Liver (tissue), 9 donors: ENCODE results near the gene CYP3A4. TPM values are rescaled to one million over a fixed set of nuclear protein-coding genes. Genes with fewer than 3 reads are reported as not detected.

ENCODE experiments used
- DNase-seq: peaks from one replicate; pipeline ENCODE4 v3.0.0-alpha.2; 2017; ENCODE audit warnings: low spot score
- H3K27ac ChIP-seq, 2 donors: one replicate each; pipeline ENCODE4 v1.7.0; 2013; ENCODE audit warnings: inconsistent platforms in 2 of 2, low read length in 2 of 2, control low read depth in 1 of 2, low read depth in 1 of 2, mild to moderate bottlenecking in 1 of 2
- H3K27me3 ChIP-seq, 4 donors: one replicate each; pipeline versions ENCODE4 v1.6.1 to v1.7.0; 2013; ENCODE audit warnings: low read length in 3 of 4, inconsistent platforms in 1 of 4, mild to moderate bottlenecking in 1 of 4, moderate library complexity in 1 of 4; ENCODE audit not compliant: control insufficient read depth in 4 of 4, insufficient read depth in 4 of 4
- H3K36me3 ChIP-seq, 4 donors: one replicate each; pipeline versions ENCODE4 v1.6.1 to v1.7.0; 2013; ENCODE audit warnings: low read length in 3 of 4, mild to moderate bottlenecking in 3 of 4, low read depth in 1 of 4, moderate library complexity in 1 of 4; ENCODE audit not compliant: control insufficient read depth in 4 of 4, insufficient read depth in 3 of 4
- H3K4me1 ChIP-seq, 4 donors: one replicate each; pipeline versions ENCODE4 v1.6.1 to v1.7.0; 2013; ENCODE audit warnings: low read length in 3 of 4, mild to moderate bottlenecking in 3 of 4, moderate library complexity in 1 of 4; ENCODE audit not compliant: control insufficient read depth in 4 of 4, insufficient read depth in 4 of 4
- H3K4me3 ChIP-seq, 3 donors: one replicate each; pipeline versions ENCODE4 v1.6.1 to v1.7.0; 2013; ENCODE audit warnings: low read length in 3 of 3, control low read depth in 1 of 3, low read depth in 1 of 3, mild to moderate bottlenecking in 1 of 3
- H3K9ac ChIP-seq, 2 donors: one replicate each; pipeline ENCODE4 v1.7.0; 2013; ENCODE audit warnings: low read length in 2 of 2, mild to moderate bottlenecking in 2 of 2, moderate library complexity in 2 of 2, control low read depth in 1 of 2, low read depth in 1 of 2
- H3K9me3 ChIP-seq, 4 donors: one replicate each; pipeline versions ENCODE4 v1.6.1 to v1.7.0; 2013; ENCODE audit warnings: low read length in 3 of 4; ENCODE audit not compliant: control insufficient read depth in 4 of 4
- EGR1 ChIP-seq, 2 donors: IDR thresholded peaks; 2 replicates each; pipeline ENCODE4 v1.6.1; 2016 to 2018; ENCODE audit warnings: antibody characterized with exemption in 2 of 2, low read depth in 2 of 2
- FOXA1 ChIP-seq: IDR thresholded peaks from 2 replicates; pipeline ENCODE4 v1.6.1; 2016; ENCODE audit warnings: antibody characterized with exemption
- FOXA2 ChIP-seq: IDR thresholded peaks from 2 replicates; pipeline ENCODE4 v1.6.1; 2016; ENCODE audit warnings: antibody characterized with exemption
- GABPA ChIP-seq, 2 donors: IDR thresholded peaks in 1 of 2; conservative IDR thresholded peaks in 1 of 2; 2 replicates each; pipeline ENCODE4 v1.6.1; 2016; ENCODE audit warnings: antibody characterized with exemption in 2 of 2, mild to moderate bottlenecking in 1 of 2, moderate library complexity in 1 of 2
- HNF4A ChIP-seq, 2 donors: conservative IDR thresholded peaks; 2 replicates each; pipeline ENCODE4 v1.6.1; 2016; ENCODE audit warnings: antibody characterized with exemption in 2 of 2, mild to moderate bottlenecking in 2 of 2
- HNF4G ChIP-seq: IDR thresholded peaks from 2 replicates; pipeline ENCODE4 v1.6.1; 2016; ENCODE audit warnings: antibody characterized with exemption
- JUND ChIP-seq, 2 donors: IDR thresholded peaks; 2 replicates each; pipeline ENCODE4 v1.6.1; 2016; ENCODE audit warnings: antibody characterized with exemption in 2 of 2
- NR2F2 ChIP-seq: IDR thresholded peaks from 2 replicates; pipeline ENCODE4 v1.6.1; 2016; ENCODE audit warnings: antibody characterized with exemption
- RAD21 ChIP-seq, 2 donors: IDR thresholded peaks; 2 replicates each; pipeline ENCODE4 v1.6.1; 2016; ENCODE audit warnings: antibody characterized with exemption in 2 of 2, mild to moderate bottlenecking in 2 of 2
- RXRA ChIP-seq, 2 donors: IDR thresholded peaks; 2 replicates each; pipeline ENCODE4 v1.6.1; 2017 to 2018; ENCODE audit warnings: antibody characterized with exemption in 2 of 2, mild to moderate bottlenecking in 1 of 2
- SP1 ChIP-seq: IDR thresholded peaks from 2 replicates; pipeline ENCODE4 v1.6.1; 2018; ENCODE audit warnings: antibody characterized with exemption, mild to moderate bottlenecking
- TAF1 ChIP-seq: conservative IDR thresholded peaks from 2 replicates; pipeline ENCODE4 v1.6.1; 2016; ENCODE audit warnings: antibody characterized with exemption, mild to moderate bottlenecking
- YY1 ChIP-seq: IDR thresholded peaks from 2 replicates; pipeline ENCODE4 v1.6.1; 2016; ENCODE audit warnings: antibody characterized with exemption, mild to moderate bottlenecking
- WGBS: extraction: QIAGEN DNeasy Blood & Tissue Kit; methylation state at CpG from one replicate; pipeline ENCODE4 v1.1.7; 2013; 5-methylcytosine and 5-hydroxymethylcytosine counted together
- polyA plus RNA-seq, 2 donors: library from polyadenylated mRNA; stranded (reverse) in 1 of 2; unstranded in 1 of 2; fragments of 200-250 nt in 1 of 2; fragments of >200 nt in 1 of 2; fragmentation: Nextera tagmentation in 1 of 2; extraction: Ambion mirVana in 1 of 2; gene quantifications; one replicate each; pipeline versions ENCODE4 v1.2.1 to v1.2.3, GENCODE V29; 2013 to 2015
- total RNA-seq, 2 donors: library from RNA; depleted of rRNA; stranded (reverse); fragments of >200 nt; gene quantifications; one replicate each; pipeline ENCODE4 v1.2.3, GENCODE V29; 2014
- TF ChIP-seq, protein P1 (sequence below): IDR thresholded peaks from 2 replicates; pipeline ENCODE4 v1.6.1; 2016; ENCODE audit warnings: antibody characterized with exemption
- TF ChIP-seq, protein P2 (sequence below): IDR thresholded peaks from 2 replicates; pipeline ENCODE4 v1.6.1; 2016; ENCODE audit warnings: antibody characterized with exemption
- TF ChIP-seq, protein P3 (sequence below): fragments of 150-350 bp; IDR thresholded peaks from 2 replicates; pipeline ENCODE4 v1.5.1; 2017; ENCODE audit warnings: improper control_type of control experiment, low read depth, low read length; ENCODE audit not compliant: missing input control
- TF ChIP-seq, protein P4 (sequence below): IDR thresholded peaks from 2 replicates; pipeline ENCODE4 v1.6.1; 2016; ENCODE audit warnings: antibody characterized with exemption
- TF ChIP-seq, protein P5 (sequence below): IDR thresholded peaks from 2 replicates; pipeline ENCODE4 v1.6.1; 2016; ENCODE audit warnings: antibody characterized with exemption, mild to moderate bottlenecking
- donor health status: healthy.
- donor health status: healthy.
- donor health status: healthy.
- donor health status: healthy.
- donor health status: healthy.

CYP3A4 gene
- total and polyA plus RNA-seq, 4 donors: 0.51 to 1,082 (median 289) TPM

DNA sequence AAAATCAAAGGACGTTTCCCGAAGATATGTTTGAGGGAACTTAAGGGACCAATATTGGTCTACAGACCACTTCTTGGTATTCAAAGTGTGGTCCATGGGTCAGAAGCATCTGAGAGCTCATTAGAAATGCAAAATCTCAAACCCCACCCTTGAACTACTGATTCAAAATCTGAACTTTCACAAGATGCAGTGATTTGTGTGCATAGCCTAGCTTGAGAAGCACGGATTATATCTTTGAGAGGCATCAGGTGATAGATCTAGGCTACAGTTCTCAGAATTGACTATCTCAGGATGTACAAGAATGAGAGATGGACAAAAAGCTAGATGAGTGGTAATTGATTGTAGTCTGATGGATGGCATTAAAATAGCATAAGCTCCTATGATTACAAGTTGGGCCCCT is 19.5 kb downstream of the CYP3A4 start (continued):
- no peak for TF ChIP-seq FOXA2
- no peak for TF ChIP-seq EGR1 (IDR thresholded peaks at IDR 0.05; ENCODE audit: low read depth in 2 of 2)
- TF ChIP-seq SP1: no peak
- TF ChIP-seq HNF4A (conservative IDR thresholded peaks at IDR 0.05): no peak
- no peak for TF ChIP-seq JUND (IDR thresholded peaks at IDR 0.05)
- TF ChIP-seq HNF4G: no peak
- TF ChIP-seq RXRA (IDR thresholded peaks at IDR 0.05): no peak
- TF ChIP-seq GABPA (IDR thresholded peaks at IDR 0.05 in 1 of 2, conservative IDR thresholded peaks at IDR 0.05 in 1 of 2): no peak
- TF ChIP-seq YY1: no peak

DNA sequence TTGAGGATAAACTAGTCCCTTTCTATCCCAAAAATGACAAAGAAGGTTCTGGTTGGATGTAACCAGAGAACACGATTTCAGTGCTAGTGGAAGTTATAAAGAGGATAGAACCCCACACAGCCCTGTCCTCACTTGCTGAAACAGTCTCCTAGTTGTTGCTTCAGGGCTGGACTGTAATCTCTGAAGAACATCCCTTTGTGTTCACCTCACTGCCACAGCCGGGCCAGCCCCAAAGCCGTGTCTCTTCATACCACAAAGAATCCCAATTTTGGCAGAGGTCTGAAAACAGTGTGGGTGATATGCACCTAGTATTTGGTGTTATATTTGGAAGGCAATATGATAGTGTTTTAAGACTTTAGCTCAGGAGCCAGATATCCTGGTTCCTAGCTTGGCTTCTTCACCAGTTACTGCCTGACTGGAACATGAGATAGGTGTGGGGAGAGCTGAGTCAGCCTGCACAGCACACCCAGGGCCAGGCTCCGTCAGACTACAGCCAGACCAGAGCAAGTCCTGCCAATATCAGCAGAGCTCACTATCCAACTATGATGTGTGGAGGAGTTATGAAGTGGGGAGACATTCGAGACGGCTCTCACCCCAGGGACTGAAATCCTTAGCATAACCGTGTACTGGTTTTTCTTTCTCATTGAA is 21.2 kb downstream of the CYP3A4 start:
- no peaks in the 10 kb centered on the region for H3K9me3 ChIP-seq
- TF ChIP-seq, protein P1, sequence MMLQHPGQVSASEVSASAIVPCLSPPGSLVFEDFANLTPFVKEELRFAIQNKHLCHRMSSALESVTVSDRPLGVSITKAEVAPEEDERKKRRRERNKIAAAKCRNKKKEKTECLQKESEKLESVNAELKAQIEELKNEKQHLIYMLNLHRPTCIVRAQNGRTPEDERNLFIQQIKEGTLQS: no peak
- TF ChIP-seq, protein P2, sequence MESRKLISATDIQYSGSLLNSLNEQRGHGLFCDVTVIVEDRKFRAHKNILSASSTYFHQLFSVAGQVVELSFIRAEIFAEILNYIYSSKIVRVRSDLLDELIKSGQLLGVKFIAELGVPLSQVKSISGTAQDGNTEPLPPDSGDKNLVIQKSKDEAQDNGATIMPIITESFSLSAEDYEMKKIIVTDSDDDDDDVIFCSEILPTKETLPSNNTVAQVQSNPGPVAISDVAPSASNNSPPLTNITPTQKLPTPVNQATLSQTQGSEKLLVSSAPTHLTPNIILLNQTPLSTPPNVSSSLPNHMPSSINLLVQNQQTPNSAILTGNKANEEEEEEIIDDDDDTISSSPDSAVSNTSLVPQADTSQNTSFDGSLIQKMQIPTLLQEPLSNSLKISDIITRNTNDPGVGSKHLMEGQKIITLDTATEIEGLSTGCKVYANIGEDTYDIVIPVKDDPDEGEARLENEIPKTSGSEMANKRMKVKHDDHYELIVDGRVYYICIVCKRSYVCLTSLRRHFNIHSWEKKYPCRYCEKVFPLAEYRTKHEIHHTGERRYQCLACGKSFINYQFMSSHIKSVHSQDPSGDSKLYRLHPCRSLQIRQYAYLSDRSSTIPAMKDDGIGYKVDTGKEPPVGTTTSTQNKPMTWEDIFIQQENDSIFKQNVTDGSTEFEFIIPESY: no peak
- no peak for TF ChIP-seq RXRA (IDR thresholded peaks at IDR 0.05)
- no peak for TF ChIP-seq JUND (IDR thresholded peaks at IDR 0.05)
- TF ChIP-seq, protein P3, sequence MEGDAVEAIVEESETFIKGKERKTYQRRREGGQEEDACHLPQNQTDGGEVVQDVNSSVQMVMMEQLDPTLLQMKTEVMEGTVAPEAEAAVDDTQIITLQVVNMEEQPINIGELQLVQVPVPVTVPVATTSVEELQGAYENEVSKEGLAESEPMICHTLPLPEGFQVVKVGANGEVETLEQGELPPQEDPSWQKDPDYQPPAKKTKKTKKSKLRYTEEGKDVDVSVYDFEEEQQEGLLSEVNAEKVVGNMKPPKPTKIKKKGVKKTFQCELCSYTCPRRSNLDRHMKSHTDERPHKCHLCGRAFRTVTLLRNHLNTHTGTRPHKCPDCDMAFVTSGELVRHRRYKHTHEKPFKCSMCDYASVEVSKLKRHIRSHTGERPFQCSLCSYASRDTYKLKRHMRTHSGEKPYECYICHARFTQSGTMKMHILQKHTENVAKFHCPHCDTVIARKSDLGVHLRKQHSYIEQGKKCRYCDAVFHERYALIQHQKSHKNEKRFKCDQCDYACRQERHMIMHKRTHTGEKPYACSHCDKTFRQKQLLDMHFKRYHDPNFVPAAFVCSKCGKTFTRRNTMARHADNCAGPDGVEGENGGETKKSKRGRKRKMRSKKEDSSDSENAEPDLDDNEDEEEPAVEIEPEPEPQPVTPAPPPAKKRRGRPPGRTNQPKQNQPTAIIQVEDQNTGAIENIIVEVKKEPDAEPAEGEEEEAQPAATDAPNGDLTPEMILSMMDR: no peak
- no peak for TF ChIP-seq NR2F2
- TF ChIP-seq, protein P4, sequence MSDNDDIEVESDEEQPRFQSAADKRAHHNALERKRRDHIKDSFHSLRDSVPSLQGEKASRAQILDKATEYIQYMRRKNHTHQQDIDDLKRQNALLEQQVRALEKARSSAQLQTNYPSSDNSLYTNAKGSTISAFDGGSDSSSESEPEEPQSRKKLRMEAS: no peak
- no peak for TF ChIP-seq SP1
- no peak for TF ChIP-seq HNF4A (conservative IDR thresholded peaks at IDR 0.05)
- TF ChIP-seq YY1: no peak
- TF ChIP-seq RAD21 (IDR thresholded peaks at IDR 0.05): no peak
- no peak for TF ChIP-seq FOXA2
- no peak for TF ChIP-seq HNF4G
- TF ChIP-seq TAF1: no peak
- TF ChIP-seq EGR1 (IDR thresholded peaks at IDR 0.05; ENCODE audit: low read depth in 2 of 2): no peak
- TF ChIP-seq, protein P5, sequence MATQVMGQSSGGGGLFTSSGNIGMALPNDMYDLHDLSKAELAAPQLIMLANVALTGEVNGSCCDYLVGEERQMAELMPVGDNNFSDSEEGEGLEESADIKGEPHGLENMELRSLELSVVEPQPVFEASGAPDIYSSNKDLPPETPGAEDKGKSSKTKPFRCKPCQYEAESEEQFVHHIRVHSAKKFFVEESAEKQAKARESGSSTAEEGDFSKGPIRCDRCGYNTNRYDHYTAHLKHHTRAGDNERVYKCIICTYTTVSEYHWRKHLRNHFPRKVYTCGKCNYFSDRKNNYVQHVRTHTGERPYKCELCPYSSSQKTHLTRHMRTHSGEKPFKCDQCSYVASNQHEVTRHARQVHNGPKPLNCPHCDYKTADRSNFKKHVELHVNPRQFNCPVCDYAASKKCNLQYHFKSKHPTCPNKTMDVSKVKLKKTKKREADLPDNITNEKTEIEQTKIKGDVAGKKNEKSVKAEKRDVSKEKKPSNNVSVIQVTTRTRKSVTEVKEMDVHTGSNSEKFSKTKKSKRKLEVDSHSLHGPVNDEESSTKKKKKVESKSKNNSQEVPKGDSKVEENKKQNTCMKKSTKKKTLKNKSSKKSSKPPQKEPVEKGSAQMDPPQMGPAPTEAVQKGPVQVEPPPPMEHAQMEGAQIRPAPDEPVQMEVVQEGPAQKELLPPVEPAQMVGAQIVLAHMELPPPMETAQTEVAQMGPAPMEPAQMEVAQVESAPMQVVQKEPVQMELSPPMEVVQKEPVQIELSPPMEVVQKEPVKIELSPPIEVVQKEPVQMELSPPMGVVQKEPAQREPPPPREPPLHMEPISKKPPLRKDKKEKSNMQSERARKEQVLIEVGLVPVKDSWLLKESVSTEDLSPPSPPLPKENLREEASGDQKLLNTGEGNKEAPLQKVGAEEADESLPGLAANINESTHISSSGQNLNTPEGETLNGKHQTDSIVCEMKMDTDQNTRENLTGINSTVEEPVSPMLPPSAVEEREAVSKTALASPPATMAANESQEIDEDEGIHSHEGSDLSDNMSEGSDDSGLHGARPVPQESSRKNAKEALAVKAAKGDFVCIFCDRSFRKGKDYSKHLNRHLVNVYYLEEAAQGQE: no peak
- TF ChIP-seq FOXA1: no peak
- TF ChIP-seq GABPA (IDR thresholded peaks at IDR 0.05 in 1 of 2, conservative IDR thresholded peaks at IDR 0.05 in 1 of 2): no peak
- H3K36me3 ChIP-seq: peaks cover 0 to 64% (median 20%) of the 10 kb centered on the region in 4 donors
- no peaks in the 10 kb centered on the region for H3K27me3 ChIP-seq
- no peak for DNase-seq
- 92% methylated on average over 7 of the region's 7 CpGs for WGBS
- H3K9ac ChIP-seq: no peak overlapping the region
- H3K27ac ChIP-seq: no peak overlapping the region
- H3K4me3 ChIP-seq: no peak overlapping the region
- H3K4me1 ChIP-seq: no peaks in the 10 kb centered on the region
